HG03442 (cell line): ENCODE results near the gene RALGPS1.

Source experiments
- ATAC-seq: cut with Tn5 transposase; IDR thresholded peaks from one replicate; pipeline ENCODE4 v1.9.1; 2021; ENCODE audit warnings: mild to moderate bottlenecking, moderate library complexity; ENCODE audit not compliant: unreplicated experiment

RALGPS1 gene

GRCh38 chr9:126904586-126904985 lies 10.0 kb upstream of the RALGPS1 start:
- ATAC-seq, result no peak

DNA sequence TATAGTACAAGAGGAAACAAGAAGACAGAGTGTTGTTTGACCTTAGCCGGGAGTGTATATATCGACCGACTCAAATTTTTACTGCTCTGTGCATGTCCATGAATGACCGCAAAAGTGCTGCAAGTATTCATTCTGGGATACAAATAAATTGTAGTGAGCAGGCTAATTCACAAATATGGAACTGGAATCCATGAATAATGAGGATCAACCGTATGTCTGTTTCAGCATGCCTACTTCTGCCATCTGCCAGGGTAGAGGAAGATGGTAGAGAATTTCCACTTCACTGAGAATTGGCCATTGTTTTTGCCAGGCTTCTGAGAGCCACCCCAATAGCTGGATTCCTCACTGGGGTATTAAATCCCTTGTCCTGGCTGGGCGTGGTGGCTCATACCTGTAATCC lies 8.5 kb upstream of the RALGPS1 start:
- ATAC-seq, result no peak

GRCh38 chr9:126907058-126907457 lies 7.5 kb upstream of the RALGPS1 start:
- no peak for ATAC-seq

DNA sequence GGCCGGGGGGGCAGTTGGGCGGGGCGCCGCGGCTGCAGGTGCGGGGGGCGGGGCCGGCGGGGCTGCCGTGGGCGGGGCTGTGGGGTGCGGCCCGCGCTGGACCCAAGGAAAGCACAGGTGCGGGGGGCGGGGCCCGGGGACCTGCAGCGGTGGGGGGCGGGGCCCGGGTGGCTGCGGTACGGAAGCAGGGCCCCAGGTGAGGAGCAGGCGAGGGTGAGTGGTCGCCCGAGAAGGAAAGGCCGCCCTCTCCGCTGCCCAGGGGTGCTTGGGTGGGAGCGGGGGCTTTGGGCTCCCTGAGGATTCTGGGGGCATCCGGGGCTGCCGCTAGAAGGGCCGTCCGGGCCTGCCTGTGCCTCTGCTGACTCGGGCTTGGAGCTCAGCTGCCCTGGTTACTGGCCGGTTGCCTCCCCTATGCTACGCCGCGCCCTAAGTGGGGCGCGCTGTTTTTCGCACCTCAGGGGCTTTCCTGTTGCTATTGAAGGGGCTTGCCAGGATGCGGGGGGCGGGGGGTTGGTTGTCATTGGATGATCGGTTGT lies 767 bp downstream of the RALGPS1 start:
- no peak for ATAC-seq

DNA sequence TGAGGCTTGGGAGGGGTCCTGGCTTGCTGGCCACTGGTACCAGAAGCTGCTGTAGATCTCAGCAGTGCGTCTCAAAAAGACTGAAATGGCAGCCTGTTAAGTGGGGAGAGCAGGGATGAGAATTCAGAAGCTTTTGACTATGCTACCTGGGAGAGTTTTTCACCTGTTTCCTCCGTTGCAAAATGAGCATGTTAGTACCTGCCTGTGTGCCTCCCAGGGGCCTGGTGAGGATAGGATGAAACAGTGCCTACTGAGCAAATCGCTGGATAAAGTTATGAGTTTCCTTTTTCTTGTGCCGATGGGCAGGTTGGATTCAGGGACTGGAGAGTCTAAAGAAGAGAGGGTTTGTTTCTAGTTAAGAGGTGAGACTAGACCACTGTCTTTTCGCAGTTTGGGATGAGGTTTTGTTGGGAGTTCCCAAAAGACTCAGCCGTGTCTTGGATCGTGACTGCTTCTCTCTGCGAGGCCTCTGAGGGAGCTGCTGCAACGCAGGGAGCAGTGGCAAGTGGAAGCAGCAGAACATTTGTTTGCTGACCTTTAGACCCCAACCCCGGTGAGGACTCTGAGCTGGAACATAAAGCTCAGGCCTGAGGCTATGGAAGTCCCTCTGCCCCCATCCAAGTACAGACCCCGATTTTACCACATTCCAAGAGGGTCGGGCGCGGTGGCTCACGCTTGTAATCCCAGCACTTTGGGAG lies 1.4 kb downstream of the RALGPS1 start:
- ATAC-seq, result no peak

GRCh38 chr9:126916909-126917308 lies 2.3 kb downstream of the RALGPS1 start:
- ATAC-seq, result no peak

GRCh38 chr9:126919193-126919592 lies 4.6 kb downstream of the RALGPS1 start:
- ATAC-seq, result no peak

- no peak for ATAC-seq
Measured at GRCh38 chr9:126925876-126926275, 11.3 kb downstream of the RALGPS1 start.

- no peak for ATAC-seq
Measured at GRCh38 chr9:126926364-126926763, 11.8 kb downstream of the RALGPS1 start.

GRCh38 chr9:126927419-126927818 lies 12.8 kb downstream of the RALGPS1 start:
- no peak for ATAC-seq

DNA sequence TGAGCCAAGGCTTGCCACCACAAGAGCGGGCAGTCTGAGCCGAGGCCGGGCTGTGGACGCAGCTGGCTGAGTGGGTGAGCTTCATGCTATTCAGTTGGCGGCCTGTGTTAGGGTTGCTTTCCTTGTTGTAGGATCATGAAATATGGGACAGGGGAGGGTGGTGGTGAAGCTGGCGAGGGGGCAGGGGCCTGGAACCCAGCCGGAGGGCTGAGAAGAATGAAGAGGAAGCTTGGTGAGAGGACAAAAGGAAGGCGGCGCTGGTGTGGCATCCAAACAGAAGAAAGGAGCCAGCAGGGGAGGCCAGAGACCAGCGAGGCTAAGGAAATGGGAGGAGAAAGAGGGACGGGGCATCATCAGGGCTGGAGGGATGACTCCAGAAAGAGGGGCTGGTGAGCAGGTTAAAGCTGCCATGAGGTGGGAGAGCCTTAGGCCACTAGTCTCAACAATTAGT lies 18.3 kb downstream of the RALGPS1 start:
- ATAC-seq, result no peak

- no peak for ATAC-seq
Measured at GRCh38 chr9:126933334-126933980, 18.9 kb downstream of the RALGPS1 start.

GRCh38 chr9:126934441-126934840 lies 19.9 kb downstream of the RALGPS1 start:
- no peak for ATAC-seq

DNA sequence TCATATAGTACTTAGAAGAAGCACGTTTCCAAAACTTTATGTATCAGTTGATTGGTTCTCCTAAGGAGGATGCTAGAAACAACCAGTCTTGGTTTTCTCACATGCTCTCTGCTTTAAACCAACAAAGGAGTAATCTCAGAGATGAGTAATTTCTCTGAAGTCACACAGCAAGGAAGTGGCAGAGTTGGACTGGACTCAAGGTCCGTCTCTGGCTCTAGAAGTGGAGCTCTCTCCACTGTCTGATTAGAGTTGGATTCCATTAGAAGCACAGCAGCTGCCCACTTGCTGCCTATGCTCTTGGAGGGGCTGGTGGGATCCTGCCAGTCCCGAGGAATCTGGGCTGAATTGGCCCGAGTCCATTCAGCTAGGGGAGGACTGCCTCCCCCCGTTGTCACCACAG lies 21.0 kb downstream of the RALGPS1 start:
- ATAC-seq, result no peak

DNA sequence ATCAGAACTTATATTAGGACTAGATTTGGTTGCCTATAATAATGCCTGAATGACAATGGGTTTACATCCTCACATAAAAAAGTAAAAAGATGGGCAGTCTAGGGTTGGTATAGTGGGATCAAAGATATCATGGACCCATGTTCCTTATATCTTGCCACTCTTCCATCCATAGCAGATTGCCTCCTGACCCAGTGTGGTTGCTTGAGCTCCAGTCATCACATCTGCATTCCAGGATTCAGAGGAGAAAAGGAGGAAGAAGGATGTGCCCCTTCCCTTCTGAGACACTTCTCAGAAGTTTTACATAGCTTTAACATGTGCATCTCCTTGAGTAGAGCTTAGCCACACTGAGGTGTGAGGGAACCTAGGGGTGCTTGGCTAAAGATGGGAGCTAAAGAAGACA lies 22.9 kb downstream of the RALGPS1 start:
- ATAC-seq, result no peak

DNA sequence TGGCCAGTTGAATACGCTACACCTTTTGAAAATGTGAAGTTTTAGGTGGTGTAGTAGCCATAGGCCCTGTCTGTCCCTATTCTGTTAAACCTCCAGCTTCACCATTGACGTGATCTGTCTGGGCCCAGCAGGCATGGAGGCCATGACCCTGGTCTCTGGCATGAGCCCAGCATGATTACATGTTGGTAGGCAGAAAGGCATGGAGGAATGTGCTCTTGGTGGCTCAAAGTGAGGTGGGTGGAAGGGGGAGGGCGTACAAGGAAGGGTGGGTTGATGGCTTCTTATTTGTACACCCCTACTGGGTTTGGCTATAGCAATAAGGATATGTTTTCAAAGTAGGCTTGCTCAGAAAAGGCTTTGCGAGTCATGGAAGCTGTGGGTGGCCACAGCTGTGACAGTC lies 23.7 kb downstream of the RALGPS1 start:
- ATAC-seq, result no peak

GRCh38 chr9:126939821-126940221 lies 25.2 kb downstream of the RALGPS1 start:
- ATAC-seq, result no peak

DNA sequence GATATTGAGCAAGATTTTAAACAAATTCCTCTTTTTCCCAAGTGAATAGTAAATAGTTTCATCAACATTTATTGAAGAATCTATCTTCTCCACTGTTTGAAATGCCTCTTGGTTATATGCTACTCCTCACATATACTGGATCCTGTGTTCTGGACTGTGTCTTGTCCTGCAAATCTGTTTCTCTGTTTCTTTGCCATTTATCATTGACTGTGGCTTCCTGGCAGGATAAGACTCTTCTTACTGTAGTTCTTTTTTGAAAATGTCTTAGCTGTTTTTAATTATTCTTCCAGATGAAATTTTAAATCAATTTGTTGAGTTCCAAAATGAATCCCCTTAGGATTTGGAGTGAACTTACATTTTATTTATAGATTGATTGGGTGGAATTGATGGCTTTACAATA lies 27.8 kb downstream of the RALGPS1 start:
- ATAC-seq, result no peak

DNA sequence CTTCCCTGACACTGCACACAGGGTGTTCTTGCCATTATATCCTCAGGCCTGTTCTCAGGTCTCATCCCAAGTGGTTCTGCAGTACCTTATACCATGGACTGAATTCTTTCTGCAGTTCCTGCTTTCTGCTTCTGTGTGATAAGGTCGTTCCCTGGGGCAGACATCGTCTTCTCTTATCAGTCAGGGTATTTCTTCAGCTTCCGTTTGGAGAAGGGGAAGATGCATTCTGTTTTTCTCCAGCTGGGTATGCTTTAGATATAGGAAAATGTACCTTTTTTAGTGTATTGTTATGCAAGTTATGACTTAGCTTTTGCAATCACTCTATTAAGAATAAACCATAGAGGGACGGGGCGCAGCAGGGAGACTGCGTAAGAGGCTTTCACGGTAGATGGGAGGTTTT lies 31.1 kb downstream of the RALGPS1 start:
- no peak for ATAC-seq

GRCh38 chr9:126947529-126947928 lies 32.9 kb downstream of the RALGPS1 start:
- ATAC-seq, result no peak

GRCh38 chr9:126952205-126952977 lies 37.8 kb downstream of the RALGPS1 start:
- no peak for ATAC-seq
